HCEC 1CT (cell line): Measurements from ENCODE around the gene SREK1IP1.

Experiments used
- DNase-seq: peaks from one replicate; pipeline ENCODE4 v3.0.0-alpha.2; 2017

Gene SREK1IP1

DNA sequence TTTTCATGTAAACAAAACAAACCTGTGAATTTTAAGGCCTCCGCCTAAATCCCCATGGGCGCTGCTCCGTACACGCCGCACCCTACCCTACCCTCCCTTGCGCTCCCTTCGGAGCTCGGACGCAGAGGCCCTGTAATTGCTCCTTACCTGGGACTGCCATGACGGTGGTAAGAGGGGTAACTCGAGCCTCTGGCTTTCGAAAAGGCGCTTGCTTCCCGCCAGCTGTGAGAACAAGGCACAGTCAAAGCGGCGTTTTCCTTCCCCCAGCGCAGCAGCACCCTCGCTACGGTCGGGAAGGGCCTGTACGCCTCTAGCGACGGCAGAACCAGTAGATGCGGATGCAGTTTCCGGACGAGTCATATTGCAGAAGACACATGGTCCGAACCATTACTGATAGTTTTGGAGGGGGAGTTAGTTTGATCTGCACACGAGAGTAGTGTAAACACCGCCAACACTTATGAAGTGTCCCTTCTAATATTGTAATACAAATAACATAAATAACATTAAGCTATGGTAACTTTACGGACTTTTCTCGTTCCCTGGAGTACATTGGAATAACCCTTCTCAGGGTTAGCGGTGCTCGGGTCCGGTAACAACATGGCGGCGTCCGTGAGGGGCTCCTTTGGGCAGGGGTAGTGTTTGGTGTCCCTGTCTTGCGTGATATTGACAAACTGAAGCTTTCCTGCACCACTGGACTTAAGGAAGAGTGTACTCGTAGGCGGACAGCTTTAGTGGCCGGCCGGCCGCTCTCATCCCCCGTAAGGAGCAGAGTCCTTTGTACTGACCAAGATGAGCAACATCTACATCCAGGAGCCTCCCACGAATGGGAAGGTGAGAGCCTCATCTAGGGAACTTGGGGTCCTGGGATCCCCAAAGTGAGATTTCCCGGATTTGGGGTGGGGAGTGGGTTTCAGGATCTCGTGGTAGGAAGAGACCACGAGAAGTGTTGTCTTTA lies at the start of gene SREK1IP1, which contains the start of gene CWC27:
SREK1IP1 (minus strand) TSS at position 334 of the 955 bp plus-strand sequence; CDS start at position 160, 174 bp downstream.
CWC27 (plus strand) TSS at position 573 of the 955 bp plus-strand sequence; CDS start at position 790, 217 bp downstream.
- DNase-seq, result peak; percentile 93

DNA sequence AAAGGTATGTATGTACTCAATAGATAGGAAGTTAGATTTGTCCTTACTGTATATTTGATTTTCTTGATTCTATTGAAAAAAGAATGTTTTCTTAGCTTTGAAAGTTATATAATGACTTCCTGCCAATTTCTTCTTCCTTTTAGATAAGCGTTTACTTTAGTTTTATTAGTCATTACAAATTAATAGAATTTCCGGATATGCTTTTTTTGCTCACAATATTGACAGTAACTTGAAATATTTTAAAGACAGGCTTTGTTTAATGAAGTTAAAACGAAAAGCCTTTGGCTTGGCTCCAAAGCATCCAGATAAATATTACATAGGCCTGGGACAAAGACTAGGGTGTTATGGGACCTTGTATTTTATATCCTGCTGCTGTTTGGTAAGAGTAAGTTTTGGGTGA lies 49.8 kb upstream of the SREK1IP1 start:
- DNase-seq, result no peak

DNA sequence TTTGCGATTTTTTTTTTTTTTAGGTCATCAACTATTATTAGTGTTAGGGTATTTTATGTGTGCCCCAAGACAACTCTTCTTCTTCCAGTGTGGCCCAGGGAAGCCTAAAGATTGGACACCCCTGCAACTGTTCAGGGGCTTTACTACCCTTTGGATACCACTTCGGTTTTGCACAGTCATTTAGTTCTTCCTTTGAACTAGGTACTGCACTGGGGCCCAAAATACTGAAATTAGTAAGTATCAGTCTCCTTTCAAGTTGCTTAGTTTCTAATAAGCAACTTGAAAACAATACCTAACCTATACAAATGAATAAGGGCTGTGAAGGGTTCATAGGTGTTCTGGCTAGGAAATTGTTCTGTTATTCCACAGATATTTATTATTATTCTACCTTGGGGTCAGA lies 45.6 kb upstream of the SREK1IP1 start:
- no peak for DNase-seq

DNA sequence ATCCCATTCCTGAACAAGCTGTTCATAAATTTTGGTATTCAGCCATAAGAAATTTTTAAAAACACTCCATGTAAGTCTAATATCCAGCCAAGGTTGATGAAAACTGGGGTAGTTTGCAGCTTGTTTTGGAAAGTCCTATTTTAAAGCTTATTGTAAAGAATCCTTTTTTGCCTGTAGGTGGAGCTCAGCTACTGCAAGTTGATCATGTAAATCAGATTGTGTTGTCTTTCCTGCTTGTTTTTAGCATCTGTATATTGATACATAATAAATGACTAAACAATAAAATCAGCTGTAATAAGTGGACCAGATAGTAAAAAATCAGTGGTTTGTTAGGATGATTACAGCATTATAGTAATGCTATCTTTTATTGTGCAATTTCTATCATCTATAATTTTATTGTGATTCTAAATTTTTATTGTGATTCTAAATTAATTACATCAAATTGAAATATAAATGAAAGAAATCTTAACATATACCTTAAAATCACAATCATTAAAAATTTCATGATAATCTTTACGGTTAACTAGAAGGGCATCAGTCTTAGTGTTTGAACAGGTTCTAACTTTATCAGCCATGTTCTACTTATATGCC lies 42.7 kb upstream of the SREK1IP1 start:
- peak; percentile 77 for DNase-seq

DNA sequence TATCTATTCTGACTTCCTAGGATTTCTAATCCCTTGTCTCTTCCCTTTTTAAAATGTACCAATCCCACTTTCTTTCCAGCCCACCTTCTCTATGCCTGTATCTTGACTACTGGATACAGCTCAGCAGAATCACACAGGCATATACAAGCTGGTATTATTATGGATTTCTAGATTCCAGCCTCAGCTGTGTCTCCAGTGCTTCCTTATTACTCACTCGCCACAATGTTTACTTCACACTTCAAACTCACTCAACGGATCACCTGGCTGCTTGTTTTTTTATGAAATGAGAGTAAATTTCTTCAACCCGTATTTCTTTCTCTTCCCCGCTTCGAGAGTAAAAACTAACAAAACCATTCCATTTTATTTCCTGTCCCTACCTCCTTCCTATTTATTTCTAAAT lies 39.0 kb upstream of the SREK1IP1 start:
- DNase-seq, result no peak

DNA sequence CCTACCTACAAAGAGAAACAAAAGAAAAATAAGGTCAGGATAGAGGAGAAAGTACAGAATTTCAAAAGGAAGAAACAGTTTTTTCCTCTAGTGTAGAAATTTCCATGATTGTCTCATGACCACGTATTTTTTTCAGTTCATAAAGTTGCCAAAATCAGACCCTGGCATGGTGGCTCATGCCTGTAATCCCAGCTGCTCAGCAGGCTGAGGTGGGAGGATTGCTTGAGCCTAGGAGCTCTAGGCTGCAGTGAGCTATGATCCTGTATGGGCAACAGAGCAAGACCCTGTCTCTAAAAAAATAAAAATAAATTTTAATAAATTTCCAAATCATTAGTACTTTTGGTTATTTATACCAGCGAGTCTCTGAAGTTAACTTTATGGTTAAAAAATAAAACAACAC lies 38.0 kb upstream of the SREK1IP1 start:
- no peak for DNase-seq

DNA sequence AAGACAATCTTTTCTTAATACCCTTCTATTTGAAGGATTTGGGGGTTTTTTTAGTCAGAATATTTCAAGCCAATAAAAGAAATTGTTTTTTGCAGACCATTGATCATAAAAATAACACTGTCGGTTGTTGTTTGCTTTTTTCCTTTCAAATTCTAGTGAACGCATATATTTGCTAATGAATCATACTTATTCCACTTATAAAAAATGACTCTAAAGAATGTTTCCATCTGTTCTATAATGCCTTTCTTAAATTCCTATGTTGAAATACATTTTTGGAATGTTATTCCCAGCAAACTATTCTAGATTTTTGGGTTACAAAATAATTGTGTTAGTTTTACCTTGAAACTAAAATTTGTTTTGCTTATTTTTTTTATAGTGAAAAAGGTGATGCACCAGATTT lies 32.4 kb upstream of the SREK1IP1 start:
- DNase-seq, result peak; percentile 63

DNA sequence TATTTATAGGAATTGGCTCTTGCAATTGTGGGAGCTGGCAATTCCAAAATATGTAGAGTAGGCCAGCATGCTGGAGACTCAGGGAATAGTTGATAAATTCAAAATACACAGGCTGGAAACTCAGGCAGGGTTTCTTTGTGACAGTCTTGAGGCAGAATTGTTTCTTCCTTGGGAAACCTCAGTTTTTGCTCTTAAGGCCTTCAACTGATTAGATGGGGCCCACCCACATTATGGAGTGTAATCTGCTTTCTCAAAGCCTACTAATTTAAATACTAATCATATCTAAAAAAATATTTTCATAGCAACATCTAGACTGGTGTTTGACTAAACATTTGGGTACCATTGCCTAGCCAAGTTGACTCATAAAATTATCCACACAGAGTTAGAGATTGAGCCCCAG lies 27.8 kb upstream of the SREK1IP1 start:
- no peak for DNase-seq

DNA sequence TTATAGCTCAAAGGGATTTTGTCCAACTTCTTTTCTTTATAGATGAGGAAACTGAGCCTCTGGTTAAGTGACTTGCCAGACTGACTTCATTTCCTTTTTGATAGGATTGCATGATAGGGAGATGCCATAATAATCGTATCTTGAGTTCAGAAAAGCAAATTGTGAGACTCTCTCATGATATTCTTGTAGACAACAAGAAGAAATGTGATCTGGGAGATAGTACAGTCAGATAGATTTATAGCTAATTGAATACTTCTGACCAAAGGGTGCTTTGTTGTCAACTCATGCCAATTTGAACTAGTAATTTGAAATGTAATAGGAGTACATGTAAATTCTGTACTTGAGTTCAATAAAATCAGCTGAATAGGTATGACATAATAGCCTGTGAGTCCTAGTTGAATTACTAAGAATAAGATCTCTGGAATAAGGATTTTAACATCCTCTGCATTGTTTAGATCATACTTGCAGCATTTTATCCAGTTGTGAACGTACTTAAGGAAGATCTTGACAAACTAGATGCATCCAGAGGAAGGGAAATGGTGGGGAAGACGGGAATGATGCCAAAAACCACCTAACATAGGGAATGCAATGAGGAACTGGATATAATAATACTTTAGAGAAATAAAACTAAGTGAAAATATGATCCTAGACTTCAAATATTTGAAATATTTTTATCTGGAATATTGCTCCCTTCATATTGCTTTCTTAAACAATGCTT lies 25.7 kb upstream of the SREK1IP1 start:
- no peak for DNase-seq

DNA sequence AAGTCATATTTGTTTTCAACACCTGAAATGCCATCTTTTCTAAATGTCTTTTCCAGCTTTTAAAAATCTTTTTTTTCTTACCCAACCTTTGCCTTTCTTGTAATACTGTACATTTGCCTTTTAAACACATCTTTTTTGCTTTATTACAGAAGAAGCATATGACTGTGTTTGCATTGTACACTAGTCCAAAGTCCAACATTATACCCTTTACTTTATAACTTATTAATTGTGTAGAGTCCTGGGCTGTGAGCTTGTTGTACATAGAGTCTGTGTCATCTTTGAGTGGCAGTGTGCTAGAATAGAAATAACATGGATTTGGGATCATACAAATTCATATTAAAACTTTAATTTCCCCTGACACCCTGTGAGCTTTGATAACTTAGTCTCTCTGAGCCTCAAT lies 24.0 kb upstream of the SREK1IP1 start:
- DNase-seq, result no peak

DNA sequence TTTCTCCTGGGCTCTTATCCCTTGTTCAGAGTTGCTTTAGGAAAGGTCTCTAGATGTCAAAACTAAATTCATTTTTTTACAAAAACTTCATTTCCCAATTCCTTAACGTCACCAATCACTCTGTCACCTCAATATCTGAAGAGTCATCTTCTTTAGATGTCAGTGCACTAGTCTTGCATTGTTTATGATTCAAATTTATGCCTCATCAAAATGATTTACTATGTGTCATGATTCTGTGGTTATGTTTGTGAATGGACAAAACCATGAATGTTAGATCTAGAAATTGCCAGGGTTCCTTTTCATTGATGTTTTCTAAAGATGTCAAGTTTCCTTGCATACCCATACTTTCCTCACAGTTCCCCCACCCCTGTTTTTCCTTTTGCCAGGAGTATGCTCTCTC lies 21.7 kb upstream of the SREK1IP1 start:
- DNase-seq, result peak; percentile 57

DNA sequence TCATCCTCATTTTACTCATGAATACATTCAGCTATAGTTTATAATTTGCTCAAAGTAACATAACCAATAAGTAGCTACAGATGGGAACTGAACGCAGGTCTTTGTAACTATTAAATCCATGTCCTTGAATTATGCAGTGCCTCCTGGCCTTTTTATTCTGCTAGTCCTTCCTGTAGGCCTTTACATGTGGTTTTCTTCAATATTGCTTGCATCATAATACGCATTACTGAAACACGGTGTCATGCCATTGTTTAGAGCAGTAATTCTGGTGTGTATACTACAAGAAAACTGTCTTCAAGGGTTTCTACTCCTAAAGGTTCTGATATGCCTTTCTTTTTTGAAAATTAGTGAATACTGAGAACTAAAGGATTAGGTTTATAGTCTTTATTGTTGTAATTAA lies 21.0 kb upstream of the SREK1IP1 start:
- peak; percentile 64 for DNase-seq

DNA sequence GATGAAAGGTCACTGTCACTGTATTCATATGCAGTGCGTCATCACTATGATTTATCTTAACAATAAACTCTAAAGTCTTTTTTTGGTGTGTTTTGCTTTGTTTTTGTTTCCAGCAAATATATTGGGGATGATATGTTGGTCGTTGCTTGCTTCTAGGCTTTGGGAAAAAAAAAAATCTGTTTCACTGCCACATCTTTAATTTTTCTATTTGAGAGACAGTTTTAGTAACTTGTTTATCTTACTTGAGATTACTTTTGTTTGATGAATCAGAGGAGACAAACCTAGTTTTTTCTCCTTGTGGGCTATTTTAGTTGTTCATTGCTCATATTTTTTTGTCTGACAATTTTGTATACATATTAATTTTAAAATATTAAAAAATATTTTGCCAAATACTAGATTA lies 19.7 kb upstream of the SREK1IP1 start:
- DNase-seq, result peak; percentile 65

DNA sequence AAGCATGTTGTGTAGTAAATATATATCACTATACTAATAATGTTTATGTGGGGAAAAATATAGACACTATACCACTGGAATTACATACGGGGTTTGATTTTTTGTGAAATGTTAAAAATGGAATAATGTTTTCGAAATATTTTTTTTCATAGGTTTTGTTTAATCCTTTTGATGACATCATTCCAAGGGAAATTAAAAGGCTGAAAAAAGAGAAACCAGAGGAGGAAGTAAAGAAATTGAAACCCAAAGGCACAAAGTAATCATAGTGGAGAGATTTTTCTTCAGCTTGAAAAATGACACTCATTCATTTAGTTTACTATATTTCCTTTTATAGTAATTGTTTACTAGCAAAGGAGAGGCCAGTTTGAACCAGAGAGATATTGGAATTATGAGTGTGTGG lies 17.9 kb upstream of the SREK1IP1 start:
- no peak for DNase-seq

DNA sequence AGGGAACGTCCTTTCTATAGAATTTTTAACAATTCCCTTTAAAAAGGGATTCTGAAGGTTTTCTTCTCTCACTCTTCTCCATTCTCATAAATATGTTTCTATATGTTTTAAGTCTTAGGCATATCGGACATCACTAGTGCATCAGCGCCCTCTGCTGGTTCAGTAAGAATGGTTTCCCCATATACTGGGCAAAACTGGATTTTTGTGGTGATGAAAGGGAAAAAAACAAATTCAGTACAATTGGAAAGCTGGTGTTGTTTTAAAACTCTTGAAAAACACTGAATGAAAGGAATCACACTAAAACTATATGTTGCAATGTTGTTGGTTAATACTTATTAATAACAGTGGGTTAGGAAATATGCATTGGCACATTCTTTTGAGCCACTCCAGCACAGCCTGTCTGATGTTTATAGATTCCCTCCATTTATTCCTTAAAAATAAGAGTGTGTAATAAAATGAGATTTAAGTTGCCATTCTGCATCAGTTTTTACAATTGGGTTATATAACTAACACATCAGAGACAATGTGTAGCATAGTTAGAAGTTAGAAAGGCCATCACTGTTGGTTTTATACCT lies 16.0 kb upstream of the SREK1IP1 start:
- DNase-seq, result peak; percentile 73

DNA sequence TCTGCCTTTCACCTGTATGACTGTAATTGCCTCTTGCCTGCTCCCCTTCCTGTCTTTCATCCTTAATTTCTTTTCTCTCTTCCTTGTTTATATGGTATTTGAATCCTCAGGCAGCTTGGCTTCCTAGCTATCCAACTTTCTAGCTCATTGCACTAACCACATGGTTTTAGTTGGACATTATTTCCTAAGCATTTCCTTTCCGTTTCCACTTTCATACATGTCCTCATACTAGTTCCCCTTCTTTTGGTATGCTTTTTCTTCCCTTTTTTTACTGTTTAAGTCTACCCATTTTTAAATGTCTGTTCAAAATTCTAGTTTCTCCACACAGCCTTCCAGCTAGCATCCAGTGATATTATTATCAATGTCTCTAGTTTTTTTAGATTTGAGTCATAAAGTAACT lies 6.8 kb upstream of the SREK1IP1 start:
- DNase-seq, result no peak

DNA sequence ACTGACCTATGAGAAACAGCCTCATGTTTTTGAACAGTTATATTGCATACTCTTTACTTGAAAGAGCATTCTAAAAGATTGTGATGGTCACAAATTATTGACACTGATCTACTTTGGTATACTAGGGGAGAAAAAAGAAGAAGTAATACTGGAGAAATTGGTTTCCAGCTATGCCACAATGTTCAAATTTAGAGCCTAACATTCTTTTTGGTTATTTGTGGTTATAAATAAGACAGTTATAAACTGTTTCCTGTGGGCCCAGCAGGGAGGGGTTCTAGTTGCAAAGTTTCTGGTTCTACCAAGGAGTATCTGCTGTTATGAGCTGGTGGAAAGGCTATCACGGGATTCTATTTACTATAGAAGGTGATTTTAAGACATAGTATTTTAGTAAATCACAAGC lies 5.0 kb upstream of the SREK1IP1 start:
- no peak for DNase-seq

DNA sequence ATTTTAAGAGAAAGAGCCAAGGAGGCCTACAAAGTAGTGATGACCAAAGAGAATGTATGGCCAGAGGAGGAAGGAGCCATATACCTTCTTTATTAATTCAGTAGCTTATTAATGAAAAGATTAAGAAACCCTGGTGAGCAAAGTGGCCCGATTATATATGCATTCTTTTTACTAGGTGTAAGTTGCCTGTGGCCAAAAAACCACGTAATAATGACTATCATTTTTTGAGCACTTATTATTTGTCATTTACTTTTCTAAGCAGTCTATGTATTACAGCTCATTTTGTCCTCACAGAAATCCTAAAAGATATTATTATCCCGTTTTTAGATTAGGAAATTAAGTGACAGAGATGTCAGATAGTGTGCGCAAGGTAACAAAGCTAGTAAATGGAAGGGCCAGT lies 3.2 kb upstream of the SREK1IP1 start:
- no peak for DNase-seq

DNA sequence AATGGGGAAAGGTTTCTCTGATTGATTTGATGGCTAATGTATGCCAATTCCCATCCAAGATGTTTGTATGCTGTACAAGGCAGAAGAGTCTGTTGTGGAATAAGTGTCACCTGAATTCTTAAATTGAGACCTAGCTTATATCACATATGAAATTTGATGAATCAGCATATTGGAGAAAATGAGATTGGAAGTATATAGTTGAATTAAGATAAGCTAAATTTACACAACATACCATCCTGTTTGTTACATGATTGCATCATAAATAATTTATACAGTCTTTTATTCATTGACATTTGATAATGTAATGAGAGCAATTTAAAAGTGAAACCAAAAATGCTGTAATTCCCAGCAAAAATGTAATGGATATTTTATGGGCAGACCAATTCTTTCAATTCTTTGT lies 1.4 kb upstream of the SREK1IP1 start:
- no peak for DNase-seq

DNA sequence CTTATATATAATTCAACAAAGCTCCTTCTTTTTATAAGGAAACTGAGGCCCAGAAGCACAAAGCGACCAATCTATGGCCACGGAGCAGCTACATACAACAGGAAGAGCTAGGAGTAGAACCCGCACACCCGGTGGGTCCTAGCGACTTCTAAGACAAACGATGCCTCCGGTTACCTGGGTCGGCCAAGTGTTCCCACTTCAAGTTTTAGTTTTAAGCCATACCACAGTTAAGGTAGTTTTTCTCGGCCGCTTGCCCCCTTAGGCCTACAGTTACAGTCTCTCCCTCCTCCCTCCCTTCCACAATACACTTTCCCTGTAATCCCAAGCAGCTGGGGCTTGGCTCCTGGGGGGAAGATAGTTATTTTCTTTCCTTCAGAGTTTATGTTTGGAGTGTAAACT lies 533 bp downstream of the SREK1IP1 start:
- no peak for DNase-seq

DNA sequence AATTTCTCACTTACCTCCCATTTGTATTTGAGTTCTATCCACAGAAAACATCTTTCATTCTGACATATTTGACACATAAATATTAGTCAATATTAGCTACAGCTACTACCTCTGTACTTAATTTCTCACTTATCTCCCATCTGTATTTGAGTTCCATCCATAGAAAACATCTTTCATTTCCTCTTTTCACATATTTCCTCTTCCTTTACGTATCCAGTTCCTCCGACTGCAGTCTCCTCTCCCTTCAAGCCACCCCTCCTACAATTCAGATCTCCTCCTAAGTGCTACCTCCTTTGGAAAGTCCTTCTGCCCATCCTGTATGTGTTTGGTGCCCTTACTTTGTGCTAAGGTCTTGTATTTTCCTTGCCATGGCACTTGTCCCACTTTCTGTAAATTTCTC lies 1.6 kb downstream of the SREK1IP1 start:
- DNase-seq, result no peak

DNA sequence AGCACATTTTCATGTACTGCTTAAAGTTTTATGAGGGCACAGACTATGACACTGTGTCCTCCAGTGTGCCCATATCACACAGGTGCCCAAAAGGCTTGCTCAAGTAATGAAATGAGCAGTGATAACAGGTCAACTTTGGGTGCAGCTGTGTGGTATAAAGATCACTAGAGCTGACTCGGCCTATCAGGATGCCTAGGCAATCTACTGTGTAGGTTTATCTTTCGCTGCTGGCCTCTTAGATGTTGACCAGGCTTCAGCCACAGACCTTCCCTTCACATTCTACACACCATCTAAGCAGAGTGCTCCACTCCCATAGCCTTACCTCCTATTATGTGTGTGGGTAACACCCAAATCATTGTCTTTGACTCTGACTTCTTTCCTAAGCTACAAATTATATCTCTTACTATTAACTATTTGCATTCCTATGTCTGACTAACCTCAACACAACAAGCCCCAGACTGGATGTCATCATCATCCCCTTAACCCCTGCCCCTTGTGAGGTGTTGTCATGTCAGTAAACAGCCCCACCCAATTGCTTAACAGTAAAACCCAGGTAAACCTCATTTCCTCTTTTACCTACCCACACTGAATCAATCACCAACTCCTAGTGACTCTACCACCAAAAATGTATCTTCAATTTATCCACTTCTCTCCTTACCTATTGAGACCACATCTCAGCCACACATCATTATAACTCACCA lies 2.5 kb downstream of the SREK1IP1 start:
- DNase-seq, result peak; percentile 38
